SK-N-MC (cell line): ENCODE measurements around the gene PARP8.
"Not testable (repeated sequence)": the region's sequence is repeated elsewhere in the genome, so short reads cannot be mapped to it uniquely, and the experiment has no call there.

Experiments
- DNase-seq: peaks from one replicate; pipeline ENCODE4 v3.0.0-alpha.2; 2011; ENCODE audit warnings: low read depth, low spot score
- H3K27ac ChIP-seq: fragments of 200-600 bp; sonication (generic); 2 replicates; pipeline ENCODE4 v1.5.1; 2016; ENCODE audit warnings: mixed run types
- H3K36me3 ChIP-seq: fragments of 200-600 bp; sonication (generic); 2 replicates; pipeline ENCODE4 v1.6.1; 2017; ENCODE audit warnings: antibody characterized with exemption, low read length, mixed read lengths; ENCODE audit not compliant: insufficient read depth
- H3K4me3 ChIP-seq: fragments of 200-600 bp; sonication (generic); 2 replicates; pipeline ENCODE4 v1.5.1; 2016
- H3K9ac ChIP-seq: fragments of 200-600 bp; sonication (generic); 2 replicates; pipeline ENCODE4 v1.8.0; 2017; ENCODE audit warnings: mixed run types, mixed read lengths; ENCODE audit not compliant: insufficient read length
- H3K9me3 ChIP-seq: fragments of 200-600 bp; sonication (generic); 2 replicates; pipeline ENCODE4 v1.6.1; 2017; ENCODE audit warnings: low read depth, mild to moderate bottlenecking, antibody characterized with exemption, low read length, moderate library complexity, mixed read lengths
- EZH2 ChIP-seq: fragments of 200-600 bp; sonication (generic); IDR thresholded peaks from one replicate; pipeline ENCODE4 v1.6.1; 2017; ENCODE audit warnings: antibody characterized with exemption
- FOXP2 ChIP-seq: optimal IDR thresholded peaks from 2 replicates; pipeline ENCODE3; 2011; ENCODE audit warnings: mild to moderate bottlenecking, moderate library complexity; ENCODE audit not compliant: insufficient read depth; ENCODE audit errors: extremely low read length, control extremely low read depth
- POLR2AphosphoS5 ChIP-seq: IDR thresholded peaks from 2 replicates; pipeline ENCODE4 v1.6.1; 2012; ENCODE audit warnings: mild to moderate bottlenecking, low read depth, low read length, borderline replicate concordance

PARP8 gene

GRCh38 chr5:50766462-50766861 is 100.0 kb downstream of the PARP8 start:
- peaks cover 3% of the 10 kb centered on the region; the same call in 1 of the 2 replicates for H3K36me3 ChIP-seq
- H3K9me3 ChIP-seq = no peaks in the 10 kb centered on the region
- H3K27ac ChIP-seq = no peak overlapping the region
- DNase-seq = no peak
- H3K4me3 ChIP-seq = no peak overlapping the region
- no peak overlapping the region for H3K9ac ChIP-seq
- no peak for TF ChIP-seq POLR2AphosphoS5

- TF ChIP-seq FOXP2 (no peak), EZH2 (no peak), POLR2AphosphoS5 (no peak)
Measured at GRCh38 chr5:50766967-50767366, 100.5 kb downstream of the PARP8 start.

GRCh38 chr5:50767588-50767987 is 101.2 kb downstream of the PARP8 start:
- H3K9me3 ChIP-seq = no peaks in the 10 kb centered on the region
- no peak for TF ChIP-seq POLR2AphosphoS5
- no peak for TF ChIP-seq EZH2
- no peak for TF ChIP-seq FOXP2
- H3K36me3 ChIP-seq = peaks cover 3% of the 10 kb centered on the region; the same call in 1 of the 2 replicates
- DNase-seq = no peak
- peak overlapping the region; percentile 52; the same call in 1 of the 2 replicates for H3K27ac ChIP-seq
- no peak overlapping the region for H3K9ac ChIP-seq
- H3K4me3 ChIP-seq = peak overlapping the region; percentile 18; the same call in 1 of the 2 replicates

More at GRCh38 chr5:50766967-50767366, 100.5 kb downstream of the PARP8 start:
- H3K4me3 ChIP-seq = no peak overlapping the region
- H3K9me3 ChIP-seq = no peaks in the 10 kb centered on the region
- H3K27ac ChIP-seq = no peak overlapping the region
- no peak overlapping the region for H3K9ac ChIP-seq
- peaks cover 3% of the 10 kb centered on the region; the same call in 1 of the 2 replicates for H3K36me3 ChIP-seq
- no peak for DNase-seq

- no peak overlapping the region for H3K27ac ChIP-seq
- peaks cover 6% of the 10 kb centered on the region; the same call in 1 of the 2 replicates for H3K9me3 ChIP-seq
- no peaks in the 10 kb centered on the region; the same call in 1 of the 2 replicates for H3K36me3 ChIP-seq
- TF ChIP-seq POLR2AphosphoS5 (no peak), EZH2 (no peak), FOXP2 (no peak)
- H3K9ac ChIP-seq = no peak overlapping the region
- DNase-seq = no peak
- H3K4me3 ChIP-seq = no peak overlapping the region
Measured at GRCh38 chr5:50768634-50769033, 102.2 kb downstream of the PARP8 start.

- H3K9ac ChIP-seq = no peak overlapping the region
- H3K9me3 ChIP-seq = peaks cover 6% of the 10 kb centered on the region; the same call in 1 of the 2 replicates
- H3K4me3 ChIP-seq = no peak overlapping the region
- H3K27ac ChIP-seq = no peak overlapping the region
- TF ChIP-seq POLR2AphosphoS5 (no peak), FOXP2 (no peak), EZH2 (no peak)
- no peaks in the 10 kb centered on the region; the same call in 1 of the 2 replicates for H3K36me3 ChIP-seq
- no peak for DNase-seq
Measured at GRCh38 chr5:50770441-50770840, 104.0 kb downstream of the PARP8 start.

- H3K9ac ChIP-seq, H3K36me3 ChIP-seq, H3K27ac ChIP-seq, DNase-seq, H3K4me3 ChIP-seq, H3K9me3 ChIP-seq: not testable (repeated sequence)
Measured at GRCh38 chr5:50774446-50775175, 108.2 kb downstream of the PARP8 start.

- Histone ChIP-seq H3K9me3 (no peaks in the 10 kb centered on the region), H3K27ac (no peak overlapping the region), H3K4me3 (no peak overlapping the region), H3K36me3 (peaks cover 3% of the 10 kb centered on the region; the same call in 1 of the 2 replicates), H3K9ac (no peak overlapping the region)
- no peak for DNase-seq
- TF ChIP-seq POLR2AphosphoS5 (no peak), EZH2 (no peak), FOXP2 (no peak)
Measured at GRCh38 chr5:50786073-50786472, 119.6 kb downstream of the PARP8 start.

- Histone ChIP-seq H3K36me3 (peaks cover 3% of the 10 kb centered on the region; the same call in 1 of the 2 replicates), H3K27ac (no peak overlapping the region), H3K9ac (no peak overlapping the region), H3K9me3 (no peaks in the 10 kb centered on the region), H3K4me3 (no peak overlapping the region)
- no peak for DNase-seq
- no peak for TF ChIP-seq FOXP2
- TF ChIP-seq EZH2 = no peak
- TF ChIP-seq POLR2AphosphoS5 = no peak
Measured at GRCh38 chr5:50791813-50792212, 125.4 kb downstream of the PARP8 start.

GRCh38 chr5:50792843-50793242 is 126.4 kb downstream of the PARP8 start:
- H3K9me3 ChIP-seq = no peaks in the 10 kb centered on the region
- DNase-seq = no peak
- peaks cover 3% of the 10 kb centered on the region; the same call in 1 of the 2 replicates for H3K36me3 ChIP-seq
- no peak overlapping the region for H3K9ac ChIP-seq
- no peak for TF ChIP-seq POLR2AphosphoS5
- TF ChIP-seq EZH2 = no peak
- no peak for TF ChIP-seq FOXP2
- H3K4me3 ChIP-seq = no peak overlapping the region
- no peak overlapping the region for H3K27ac ChIP-seq
